GM12891 (cell line): ENCODE measurements around the gene PLPP1.
"Not testable (repeated sequence)": the region's sequence is repeated elsewhere in the genome, so short reads cannot be mapped to it uniquely, and the experiment has no call there.

Experiments
- PAX5 ChIP-seq: IDR thresholded peaks from 2 replicates; pipeline ENCODE4 v1.6.1; 2011; ENCODE audit warnings: low read length, moderate library complexity, mild to moderate bottlenecking; ENCODE audit not compliant: insufficient read depth, severe bottlenecking
- POLR2A ChIP-seq: IDR thresholded peaks from 2 replicates; pipeline ENCODE4 v1.6.1; 2011; ENCODE audit warnings: low read depth, low read length, control low read depth
- POLR2AphosphoS5 ChIP-seq: IDR thresholded peaks from 2 replicates; pipeline ENCODE4 v1.6.1; 2011; ENCODE audit warnings: low read depth, low read length, control low read depth
- POU2F2 ChIP-seq: IDR thresholded peaks from 2 replicates; pipeline ENCODE4 v1.6.1; 2011; ENCODE audit warnings: low read depth, mild to moderate bottlenecking, control low read depth, low read length, moderate library complexity
- SPI1 ChIP-seq: IDR thresholded peaks from 2 replicates; pipeline ENCODE4 v1.6.1; 2011; ENCODE audit warnings: low read depth, low read length, control low read depth
- TAF1 ChIP-seq: IDR thresholded peaks from 2 replicates; pipeline ENCODE4 v1.6.1; 2011; ENCODE audit warnings: low read depth, low read length, control low read depth

GRCh38 chr5:55505711-55506110 is 29.1 kb downstream of the PLPP1 start:
- TF ChIP-seq TAF1, POLR2AphosphoS5, SPI1, POLR2A, PAX5, POU2F2: not testable (repeated sequence)
